Activated T-cell treated with anti-CD3 and anti-CD28 coated beads for 1 hour (primary cell): ENCODE results near the gene TRMT2B.
"Not testable (repeated sequence)": the region's sequence is repeated elsewhere in the genome, so short reads cannot be mapped to it uniquely, and the experiment has no call there.

Source experiments
- DNase-seq: peaks from one replicate; pipeline ENCODE4 v3.0.0-alpha.2; 2020; ENCODE audit warnings: low read depth

The TRMT2B gene

DNA sequence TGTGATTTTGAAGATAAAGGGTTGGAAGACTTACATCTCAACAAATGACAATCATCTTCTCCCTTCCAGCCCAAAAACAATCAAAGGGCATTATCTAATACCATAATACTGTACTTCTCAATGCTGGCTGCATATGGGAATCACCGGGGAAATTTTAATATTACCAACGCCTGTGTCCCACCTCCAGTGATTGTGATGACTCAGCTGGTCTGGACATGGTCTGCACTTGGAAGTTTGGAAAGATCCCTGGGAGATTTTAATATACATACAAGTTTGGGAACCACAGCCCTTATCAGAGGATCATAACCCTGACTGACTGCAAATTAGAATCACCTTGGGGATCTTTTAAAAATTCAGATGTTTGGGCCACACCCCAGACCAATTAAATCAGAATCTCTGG lies 52.5 kb downstream of the TRMT2B start:
- DNase-seq, result no peak

DNA sequence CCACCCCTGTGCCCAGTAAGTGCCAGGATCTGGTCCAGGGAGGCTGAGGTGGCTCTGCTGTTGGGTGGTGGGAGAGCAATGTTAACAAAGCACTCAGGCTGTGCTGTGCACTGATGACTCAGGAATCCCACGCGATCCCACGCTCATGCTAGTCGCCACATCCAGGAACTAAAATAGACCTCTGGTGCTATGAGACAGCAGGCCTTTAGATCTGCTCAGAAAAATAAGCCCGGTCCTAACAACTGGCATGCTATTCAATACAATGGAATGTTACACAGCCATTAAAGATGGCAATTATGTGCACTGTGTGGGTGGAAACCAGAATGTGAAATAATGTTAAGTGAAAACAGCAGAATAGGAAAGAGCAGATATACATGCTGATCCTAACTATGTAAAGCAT lies 56.4 kb downstream of the TRMT2B start:
- no peak for DNase-seq

DNA sequence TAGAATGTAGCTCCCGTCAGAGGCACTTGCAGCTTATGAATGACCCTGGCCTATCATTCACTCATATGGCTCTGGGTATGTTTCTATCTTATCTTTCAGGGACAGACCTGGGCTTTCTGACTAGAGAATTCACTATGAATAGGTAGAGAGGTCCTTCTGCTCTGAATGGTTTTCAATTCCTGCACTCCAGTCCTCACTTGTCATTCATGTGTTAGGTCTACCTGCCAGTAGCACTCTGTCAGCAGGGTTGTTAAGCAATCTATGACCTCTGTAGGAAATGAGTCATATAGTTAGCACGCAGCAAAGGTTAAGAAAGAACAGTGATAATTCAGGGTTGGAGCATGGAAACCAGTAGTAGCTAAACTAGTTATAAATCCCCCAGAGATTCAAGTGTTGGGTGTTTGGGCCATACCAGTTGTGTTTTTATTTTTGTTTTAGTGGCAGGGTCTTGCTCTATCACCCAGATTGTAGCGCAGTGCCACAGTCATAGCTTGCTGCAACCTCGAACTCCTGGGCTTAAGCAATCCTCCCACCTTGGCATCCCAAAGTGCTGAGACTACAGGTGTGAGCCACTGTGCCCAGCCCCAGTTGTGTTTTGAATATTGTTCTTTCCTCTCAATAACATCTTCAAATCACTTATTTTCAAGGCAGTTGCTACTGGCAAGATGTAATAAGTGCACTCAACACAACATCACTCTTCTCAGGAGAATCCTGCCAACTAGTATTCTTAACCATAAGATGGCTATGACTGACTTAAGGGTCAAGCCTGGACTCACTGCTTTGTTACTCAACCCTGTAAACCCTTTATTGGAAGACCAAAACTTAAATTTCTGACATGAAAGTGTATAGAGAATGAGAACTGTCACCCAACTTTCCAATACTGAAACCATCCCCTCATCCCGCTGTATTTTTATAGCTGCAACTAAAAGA lies 57.3 kb downstream of the TRMT2B start:
- DNase-seq, result no peak

DNA sequence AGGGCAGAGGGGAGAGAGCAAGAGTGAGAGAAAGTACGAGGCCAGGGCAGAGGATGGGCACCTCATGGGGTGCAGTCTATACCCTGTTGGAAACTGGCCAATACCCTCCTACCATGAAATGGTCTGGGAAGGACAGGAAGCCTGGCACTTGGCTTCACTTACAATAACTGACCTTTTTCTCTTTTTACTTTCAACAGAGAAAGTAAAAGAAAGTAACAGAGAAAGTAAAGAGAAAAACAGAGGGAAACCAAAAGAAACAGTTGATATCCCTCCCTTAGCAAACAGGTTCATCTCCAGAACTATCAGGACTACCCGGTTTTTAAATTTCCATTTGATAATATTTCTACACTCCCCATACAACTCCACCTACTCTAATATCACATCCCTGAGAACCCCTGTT lies 61.8 kb downstream of the TRMT2B start:
- DNase-seq, result no peak

DNA sequence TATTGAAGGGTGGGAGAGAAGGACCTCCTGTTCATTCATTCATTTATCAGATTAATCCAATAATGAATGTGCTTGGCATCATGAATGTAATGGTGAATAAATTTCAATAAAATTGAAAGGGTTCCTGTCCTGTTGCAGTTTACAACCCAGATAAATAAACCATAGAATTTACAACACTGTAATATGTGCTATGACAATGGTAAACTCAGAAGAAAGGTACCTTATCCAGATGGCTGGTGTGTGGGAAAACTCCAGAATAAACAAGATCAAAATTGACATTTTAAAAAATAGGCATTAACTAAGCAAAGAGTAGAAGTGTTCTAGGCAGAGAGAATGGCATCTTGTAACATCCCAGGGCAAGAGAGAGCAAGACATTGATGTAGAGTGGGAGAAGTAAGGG lies 67.1 kb downstream of the TRMT2B start:
- no peak for DNase-seq

DNA sequence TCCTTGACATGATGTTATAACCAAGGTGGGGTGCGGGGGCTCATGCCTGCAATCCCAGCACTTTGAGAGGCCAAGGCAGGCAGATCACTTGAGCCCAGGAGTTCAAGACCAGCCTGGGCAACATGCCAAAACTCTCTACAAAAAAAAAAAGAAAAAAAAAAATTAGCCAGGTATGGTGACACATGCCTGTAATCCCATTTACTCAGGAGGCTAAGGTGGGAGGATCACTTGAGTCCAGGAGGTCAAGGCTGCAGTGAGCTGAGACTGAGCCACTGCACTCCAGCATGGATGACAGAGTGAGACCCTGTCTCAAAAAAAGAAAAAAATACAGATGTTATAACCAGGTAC lies 70.4 kb downstream of the TRMT2B start:
- not testable (repeated sequence) for DNase-seq

DNA sequence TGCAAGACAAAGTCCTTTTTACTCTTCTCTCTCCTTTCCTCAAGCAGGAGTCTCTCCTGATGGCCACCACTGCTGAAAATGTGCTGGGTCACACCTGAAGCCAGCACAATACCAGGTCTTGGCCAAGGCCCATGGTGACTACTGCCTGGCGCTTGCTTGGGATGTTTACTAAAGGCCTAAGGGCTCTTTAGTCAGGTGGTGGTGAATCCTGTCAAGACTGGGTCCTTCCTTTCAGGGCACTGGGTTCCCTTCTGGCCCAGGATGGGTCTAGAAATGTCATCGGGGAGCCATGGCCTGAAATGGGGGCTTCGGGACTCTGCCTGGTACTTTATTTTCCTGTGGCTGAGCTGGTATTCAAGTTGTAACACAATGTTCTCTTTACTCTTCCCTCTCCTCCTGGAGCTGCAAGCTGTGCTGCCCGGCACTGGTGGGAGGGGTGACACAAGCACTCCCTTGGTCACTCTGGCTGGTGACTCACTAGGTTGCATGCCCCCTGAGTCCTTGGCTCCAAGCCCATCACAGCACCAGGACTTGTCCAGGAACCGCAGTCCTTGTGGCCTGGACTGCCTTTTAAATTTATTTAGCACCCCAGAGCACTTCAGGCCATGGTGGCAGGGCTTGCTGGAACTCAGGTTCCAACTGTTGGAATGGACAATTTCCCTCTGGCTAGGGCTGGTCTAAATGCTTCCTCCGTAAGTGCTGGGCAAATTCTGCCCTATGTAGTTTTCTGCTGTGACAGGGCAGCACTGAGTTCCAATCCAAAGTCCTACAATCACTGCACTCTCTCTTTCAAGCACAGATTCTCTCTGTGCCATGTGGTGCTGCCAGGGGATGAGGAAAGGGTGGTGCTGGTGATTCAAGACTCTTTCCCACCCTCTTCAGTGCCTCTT lies 71.1 kb downstream of the TRMT2B start:
- no peak for DNase-seq

DNA sequence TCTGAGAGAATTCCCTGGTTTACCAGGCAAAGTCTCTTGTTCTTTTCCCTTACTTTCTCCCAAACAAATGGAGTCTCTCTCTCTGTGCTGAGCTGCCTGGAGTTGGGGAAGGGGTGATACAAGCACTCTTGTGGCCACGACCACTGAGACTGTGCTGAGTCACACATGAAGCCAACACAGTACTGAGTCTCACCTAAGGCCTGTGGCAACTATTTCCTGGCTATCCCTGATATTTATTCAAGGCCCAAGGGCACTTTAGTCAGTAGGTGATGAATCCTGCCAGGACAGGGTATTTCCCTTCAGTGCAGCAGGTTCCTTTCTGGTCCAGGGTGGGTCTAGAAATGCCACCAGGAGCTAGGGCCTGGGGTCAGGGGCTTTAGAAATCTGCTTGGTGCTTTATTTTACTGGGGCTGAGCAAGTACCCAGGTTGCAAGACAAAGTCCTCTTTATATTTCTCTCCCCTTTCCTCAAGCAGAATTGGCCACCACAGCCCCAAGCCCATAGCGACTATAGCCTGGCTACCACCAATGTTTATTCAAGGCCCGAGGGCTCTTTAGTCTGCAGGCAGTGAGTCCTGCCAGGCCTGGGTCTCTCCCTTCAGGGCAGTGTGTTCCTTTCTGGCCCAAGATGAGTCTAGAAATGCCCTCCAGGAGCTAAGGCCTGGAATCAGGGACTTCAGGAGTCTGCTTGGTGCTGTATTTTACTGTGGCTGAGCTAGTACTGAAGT lies 71.9 kb downstream of the TRMT2B start:
- no peak for DNase-seq

DNA sequence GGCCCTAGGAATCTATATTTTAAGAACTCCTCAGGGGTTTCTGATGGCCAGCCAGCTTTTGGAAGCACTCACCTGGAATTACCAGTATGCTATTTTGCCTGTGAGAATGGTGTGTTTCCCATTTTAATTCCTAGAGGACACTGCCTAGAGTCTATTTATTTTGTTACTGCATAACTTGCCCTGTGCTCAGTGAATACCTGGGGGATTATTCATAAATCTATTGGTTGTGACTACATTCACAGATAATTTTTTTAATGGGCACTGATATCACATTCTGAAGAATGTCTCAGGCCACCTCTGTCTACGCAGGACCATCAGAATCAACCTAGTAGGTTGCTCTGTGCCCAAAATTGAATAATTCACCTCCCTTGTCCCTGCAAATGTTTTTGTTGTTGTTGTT lies 75.7 kb downstream of the TRMT2B start:
- DNase-seq, result no peak

DNA sequence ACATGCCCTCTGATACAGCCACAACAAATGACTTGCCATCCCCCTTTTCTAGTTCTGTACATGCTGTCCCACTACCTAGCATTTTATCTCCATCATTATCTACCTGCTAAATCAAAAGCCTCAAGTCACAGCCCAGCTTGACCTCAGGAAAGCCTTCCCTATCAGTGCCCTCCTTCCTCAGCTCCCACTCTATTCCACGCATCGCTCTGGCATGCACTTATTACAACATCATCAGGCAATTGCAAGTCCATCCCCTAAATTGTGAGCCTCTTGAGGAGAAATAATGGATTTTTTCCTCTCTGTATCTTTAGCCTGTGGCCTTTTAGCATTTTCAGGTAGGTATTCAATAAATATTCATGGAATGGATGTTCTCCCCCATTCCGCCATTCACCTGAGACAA lies 76.7 kb downstream of the TRMT2B start:
- DNase-seq, result no peak

DNA sequence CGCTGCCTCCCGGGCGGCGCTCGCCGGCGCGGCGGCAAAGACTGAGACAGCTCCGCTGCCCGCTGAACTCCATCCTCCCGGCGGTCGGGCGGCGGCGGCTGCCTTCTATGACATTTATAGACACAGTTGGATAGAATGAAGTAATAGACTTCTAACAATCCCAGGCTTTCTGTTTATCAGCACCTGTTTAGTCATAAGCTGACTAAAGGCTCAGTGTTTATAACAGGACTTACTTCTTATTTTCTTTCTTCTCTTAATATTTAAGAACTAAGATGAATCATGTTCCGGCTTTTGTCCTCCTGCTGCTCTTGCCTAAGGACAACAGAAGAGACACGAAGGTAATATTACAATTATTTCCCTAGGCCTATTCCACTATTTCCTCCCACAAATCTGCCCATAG lies 78.5 kb downstream of the TRMT2B start:
- no peak for DNase-seq

DNA sequence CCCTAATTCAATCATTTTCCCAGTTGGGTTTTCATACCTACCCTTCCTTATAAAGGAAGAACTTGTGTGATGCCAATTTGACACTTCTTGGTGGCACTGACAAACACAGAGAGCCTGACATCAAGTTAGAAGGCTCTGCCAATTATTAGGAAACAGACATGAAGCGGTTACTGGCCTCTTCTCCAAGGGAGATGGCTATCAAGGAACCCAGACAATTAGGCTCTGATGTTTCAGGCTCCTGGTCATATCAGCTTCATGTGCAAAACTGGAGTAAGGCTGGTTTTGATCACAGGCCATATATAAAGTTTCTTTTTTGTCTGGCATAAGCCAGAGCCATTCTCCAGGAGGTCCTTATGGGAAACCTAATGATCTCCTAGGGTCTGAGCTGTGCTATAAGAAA lies 82.0 kb downstream of the TRMT2B start:
- DNase-seq, result no peak

DNA sequence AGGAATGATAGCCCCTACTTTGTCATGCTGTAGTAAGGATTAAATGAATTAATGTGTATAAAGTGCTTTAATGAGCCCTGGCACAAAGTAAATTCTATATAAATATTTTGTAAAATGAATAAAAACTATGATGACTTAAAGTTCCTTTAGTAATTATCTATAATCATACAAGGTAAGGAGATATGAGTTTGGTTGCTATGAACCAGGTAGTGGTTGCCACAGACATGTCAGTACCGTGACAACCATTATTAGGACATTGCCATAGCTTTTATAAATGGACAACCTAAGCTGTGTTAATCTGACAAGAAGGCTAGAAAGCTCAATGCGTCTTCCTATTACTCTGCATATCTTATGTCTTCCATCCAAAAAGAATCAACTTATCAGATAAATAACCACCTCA lies 82.5 kb downstream of the TRMT2B start, which contains the start of gene ARL13A:
TSS of gene ARL13A (plus strand) at position 301 of the 400 bp plus-strand sequence. CDS start 3,982 bp downstream, outside the sequence.
- no peak for DNase-seq

DNA sequence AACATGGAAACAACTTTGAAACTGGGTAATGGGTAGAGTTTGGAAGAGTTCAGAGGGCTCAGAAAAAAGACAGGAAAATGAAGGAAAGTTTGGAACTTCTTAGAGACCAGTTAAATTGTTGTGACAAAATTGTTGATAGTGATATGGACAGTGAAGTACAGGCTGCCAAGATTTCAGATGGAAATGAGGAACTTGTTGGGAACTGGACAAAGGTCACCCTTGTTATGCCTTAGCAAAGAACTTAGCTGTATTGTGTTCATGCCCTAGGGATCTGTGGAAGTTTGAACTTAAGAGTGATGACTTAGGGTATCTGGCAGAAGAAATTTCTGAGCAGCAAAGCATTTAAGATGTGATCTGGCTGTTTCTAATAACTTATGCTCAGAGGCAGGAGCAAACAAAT lies 87.5 kb downstream of the TRMT2B start:
- no peak for DNase-seq

DNA sequence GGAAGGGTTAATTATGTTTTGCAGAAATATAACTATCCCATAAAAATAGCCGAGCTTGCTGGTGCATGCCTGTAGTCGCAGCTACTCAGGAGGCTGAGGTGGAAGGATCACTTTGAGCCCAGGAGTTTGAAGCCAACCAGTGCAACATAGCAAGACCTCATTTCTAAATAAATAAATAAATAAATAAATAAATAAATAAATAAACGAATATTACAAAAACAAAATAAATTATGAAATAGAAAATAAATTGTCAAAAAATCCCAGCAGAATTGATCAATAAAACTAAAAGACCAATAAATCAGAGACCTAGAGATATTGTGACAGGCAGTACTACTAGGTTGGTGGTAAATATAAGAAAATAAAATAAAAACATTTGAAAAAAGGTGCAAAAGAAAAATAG lies 89.1 kb downstream of the TRMT2B start:
- DNase-seq, result no peak
